Astrocyte (in vitro differentiated cells and primary cell): ENCODE measurements around the gene KIFBP. TPM values are rescaled to one million over a fixed set of nuclear protein-coding genes. Genes with fewer than 3 reads are reported as not detected.

Source experiments
- DNase-seq: peaks from one replicate; pipeline ENCODE4 v3.0.0-alpha.2; 2010; ENCODE audit warnings: low read depth
- FAIRE-seq: peaks from 2 replicates; lab custom pipeline; 2011; peaks lifted over from hg19 to GRCh38; lab: Jason Lieb, UNC
- H2AFZ ChIP-seq: 2 replicates; pipeline ENCODE4 v1.6.0; 2012; ENCODE audit warnings: low read depth, low read length, inconsistent platforms
- H3K27ac ChIP-seq: 2 replicates; pipeline ENCODE4 v1.5.1; 2011; ENCODE audit warnings: low read depth, low read length, inconsistent platforms
- H3K27me3 ChIP-seq: 2 replicates; pipeline ENCODE4 v1.6.0; 2011; ENCODE audit warnings: low read length, inconsistent platforms; ENCODE audit not compliant: insufficient read depth
- H3K36me3 ChIP-seq: 2 replicates; pipeline ENCODE4 v1.5.1; 2011; ENCODE audit warnings: low read length, inconsistent platforms; ENCODE audit not compliant: insufficient read depth
- H3K4me1 ChIP-seq: 2 replicates; pipeline ENCODE4 v1.5.1; 2011; ENCODE audit warnings: low read length, inconsistent platforms; ENCODE audit not compliant: insufficient read depth
- H3K4me2 ChIP-seq: 2 replicates; pipeline ENCODE4 v1.6.0; 2012; ENCODE audit warnings: low read length, inconsistent platforms
- H3K4me3 ChIP-seq: 2 replicates; pipeline ENCODE4 v1.5.1; 2011; ENCODE audit warnings: low read depth, mild to moderate bottlenecking, low read length, inconsistent platforms; ENCODE audit not compliant: insufficient read depth
- H3K79me2 ChIP-seq: 2 replicates; pipeline ENCODE4 v1.6.0; 2012; ENCODE audit warnings: mild to moderate bottlenecking, low read length, inconsistent platforms; ENCODE audit not compliant: insufficient read depth
- H3K9ac ChIP-seq: 2 replicates; pipeline ENCODE4 v1.6.0; 2012; ENCODE audit warnings: mild to moderate bottlenecking, low read length, inconsistent platforms
- H3K9me3 ChIP-seq: 2 replicates; pipeline ENCODE4 v1.5.1; 2012; ENCODE audit warnings: low read depth, mild to moderate bottlenecking, low read length, inconsistent platforms; ENCODE audit not compliant: insufficient read depth
- H4K20me1 ChIP-seq: 2 replicates; pipeline ENCODE4 v1.6.0; 2012; ENCODE audit warnings: low read length, inconsistent platforms; ENCODE audit not compliant: insufficient read depth
- H3K27ac Mint-ChIP-seq: one replicate; pipeline ENCODE4 v1.8.0; 2021; ENCODE audit warnings: mild to moderate bottlenecking, mixed read lengths; ENCODE audit not compliant: unreplicated experiment
- H3K27me3 Mint-ChIP-seq: one replicate; pipeline ENCODE4 v1.8.0; 2021; ENCODE audit warnings: low read depth, mixed read lengths; ENCODE audit not compliant: unreplicated experiment
- H3K36me3 Mint-ChIP-seq: one replicate; pipeline ENCODE4 v1.8.0; 2021; ENCODE audit warnings: low read depth, mixed read lengths; ENCODE audit not compliant: unreplicated experiment
- H3K4me1 Mint-ChIP-seq: one replicate; pipeline ENCODE4 v1.8.0; 2021; ENCODE audit warnings: low read depth, mixed read lengths; ENCODE audit not compliant: unreplicated experiment
- H3K4me3 Mint-ChIP-seq: one replicate; pipeline ENCODE4 v1.8.0; 2021; ENCODE audit warnings: mild to moderate bottlenecking, moderate library complexity, mixed read lengths; ENCODE audit not compliant: unreplicated experiment
- H3K9me3 Mint-ChIP-seq: one replicate; pipeline ENCODE4 v1.8.0; 2021; ENCODE audit warnings: mild to moderate bottlenecking, mixed read lengths; ENCODE audit not compliant: unreplicated experiment
- CTCF ChIP-seq: IDR thresholded peaks from 2 replicates; pipeline ENCODE4 v1.5.1; 2011; ENCODE audit warnings: low read depth, mild to moderate bottlenecking, inconsistent platforms, low read length, moderate library complexity; ENCODE audit not compliant: insufficient read depth
- EZH2 ChIP-seq: IDR thresholded peaks from 2 replicates; pipeline ENCODE4 v1.6.1; 2012; ENCODE audit warnings: mild to moderate bottlenecking, low read length, inconsistent platforms; ENCODE audit not compliant: insufficient read depth
- total RNA-seq: library from RNA; stranded (reverse); gene quantifications from 2 replicates; pipeline ENCODE4 v1.2.1, GENCODE V29; 2021

The KIFBP gene
- total RNA-seq, 1 donor from 2014 or later: 39.2 TPM

- no peaks in the 10 kb centered on the region for H4K20me1 ChIP-seq
- no peak overlapping the region for H3K4me2 ChIP-seq
- no peaks in the 10 kb centered on the region for H3K36me3 Mint-ChIP-seq
- no peaks in the 10 kb centered on the region for H3K4me1 ChIP-seq
- H3K27ac Mint-ChIP-seq: no peak overlapping the region
- peaks cover 1% of the 10 kb centered on the region for H3K9me3 Mint-ChIP-seq
- no peak overlapping the region for H3K4me3 Mint-ChIP-seq
- DNase-seq (no peak), FAIRE-seq (no peak)
- H3K4me1 Mint-ChIP-seq: peaks cover 4% of the 10 kb centered on the region
- no peak overlapping the region for H3K4me3 ChIP-seq
- H3K27me3 Mint-ChIP-seq: no peaks in the 10 kb centered on the region
- H3K27me3 ChIP-seq: no peaks in the 10 kb centered on the region
- H2AFZ ChIP-seq: no peak overlapping the region
- H3K36me3 ChIP-seq: no peaks in the 10 kb centered on the region
- H3K27ac ChIP-seq: no peak overlapping the region
- TF ChIP-seq EZH2 (no peak), CTCF (no peak)
- no peaks in the 10 kb centered on the region for H3K9me3 ChIP-seq
- no peak overlapping the region for H3K9ac ChIP-seq
- no peaks in the 10 kb centered on the region for H3K79me2 ChIP-seq
These were observed 53.8 kb downstream of the KIFBP start for GRCh38 chr10:69042417-69042816.

- DNase-seq (no peak), FAIRE-seq (no peak)
- Histone ChIP-seq H3K4me1 (no peaks in the 10 kb centered on the region), H4K20me1 (no peaks in the 10 kb centered on the region), H3K9me3 (no peaks in the 10 kb centered on the region), H3K27ac (no peak overlapping the region), H3K36me3 (no peaks in the 10 kb centered on the region), H3K79me2 (no peaks in the 10 kb centered on the region), H3K27me3 (no peaks in the 10 kb centered on the region), H2AFZ (no peak overlapping the region), H3K9ac (no peak overlapping the region), H3K4me3 (no peak overlapping the region), H3K4me2 (no peak overlapping the region)
- no peak overlapping the region for H3K27ac Mint-ChIP-seq
- no peak for TF ChIP-seq EZH2
- no peak for TF ChIP-seq CTCF
- no peaks in the 10 kb centered on the region for H3K27me3 Mint-ChIP-seq
- H3K4me1 Mint-ChIP-seq: peaks cover 4% of the 10 kb centered on the region
- H3K36me3 Mint-ChIP-seq: no peaks in the 10 kb centered on the region
- H3K4me3 Mint-ChIP-seq: no peak overlapping the region
- peaks cover 1% of the 10 kb centered on the region for H3K9me3 Mint-ChIP-seq
These were observed 54.2 kb downstream of the KIFBP start for GRCh38 chr10:69042838-69043237.

- no peak for DNase-seq
- no peaks in the 10 kb centered on the region for H4K20me1 ChIP-seq
- no peaks in the 10 kb centered on the region for H3K27me3 Mint-ChIP-seq
- no peaks in the 10 kb centered on the region for H3K79me2 ChIP-seq
- H3K4me1 Mint-ChIP-seq: peaks cover 4% of the 10 kb centered on the region
- H3K36me3 Mint-ChIP-seq: no peaks in the 10 kb centered on the region
- no peak overlapping the region for H3K27ac Mint-ChIP-seq
- TF ChIP-seq EZH2: no peak
- TF ChIP-seq CTCF: no peak
- H3K9me3 ChIP-seq: no peaks in the 10 kb centered on the region
- H3K27me3 ChIP-seq: no peaks in the 10 kb centered on the region
- no peak overlapping the region for H3K4me3 ChIP-seq
- no peak for FAIRE-seq
- no peaks in the 10 kb centered on the region for H3K36me3 ChIP-seq
- H3K4me2 ChIP-seq: no peak overlapping the region
- no peak overlapping the region for H3K27ac ChIP-seq
- peaks cover 1% of the 10 kb centered on the region for H3K9me3 Mint-ChIP-seq
- H3K9ac ChIP-seq: no peak overlapping the region
- no peak overlapping the region for H3K4me3 Mint-ChIP-seq
- no peaks in the 10 kb centered on the region for H3K4me1 ChIP-seq
- no peak overlapping the region for H2AFZ ChIP-seq
These were observed 55.4 kb downstream of the KIFBP start for GRCh38 chr10:69043931-69044531.
